ENCODE measurements around the gene E2F4.

E2F4 gene

DNA sequence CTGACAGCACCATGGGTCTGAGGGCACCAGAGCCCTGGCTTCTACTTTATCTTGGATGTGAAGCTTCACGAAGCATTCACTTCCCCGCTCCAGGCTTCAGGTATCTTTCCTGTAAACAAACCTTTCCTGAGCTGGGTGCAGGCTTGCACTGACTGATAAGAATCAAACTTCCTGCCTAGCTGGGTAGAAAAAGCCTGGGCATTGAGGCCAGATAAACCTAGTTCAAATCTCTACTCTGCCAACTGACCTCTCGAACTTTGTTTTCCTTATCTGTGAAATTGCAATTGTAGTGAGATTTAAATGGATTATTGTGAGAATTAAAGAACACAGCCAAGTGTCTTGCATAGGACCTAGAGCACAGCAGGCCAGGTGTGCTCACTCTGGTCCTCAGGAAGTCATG is 32.0 kb downstream of the E2F4 start:
- Histone ChIP-seq H3K4me1 (ENCODE audit: control insufficient read depth, insufficient read depth, low read length) (peaks cover 16% of the 10 kb centered on the region), H3K4me3 (ENCODE audit: low read length) (no peak overlapping the region)

DNA sequence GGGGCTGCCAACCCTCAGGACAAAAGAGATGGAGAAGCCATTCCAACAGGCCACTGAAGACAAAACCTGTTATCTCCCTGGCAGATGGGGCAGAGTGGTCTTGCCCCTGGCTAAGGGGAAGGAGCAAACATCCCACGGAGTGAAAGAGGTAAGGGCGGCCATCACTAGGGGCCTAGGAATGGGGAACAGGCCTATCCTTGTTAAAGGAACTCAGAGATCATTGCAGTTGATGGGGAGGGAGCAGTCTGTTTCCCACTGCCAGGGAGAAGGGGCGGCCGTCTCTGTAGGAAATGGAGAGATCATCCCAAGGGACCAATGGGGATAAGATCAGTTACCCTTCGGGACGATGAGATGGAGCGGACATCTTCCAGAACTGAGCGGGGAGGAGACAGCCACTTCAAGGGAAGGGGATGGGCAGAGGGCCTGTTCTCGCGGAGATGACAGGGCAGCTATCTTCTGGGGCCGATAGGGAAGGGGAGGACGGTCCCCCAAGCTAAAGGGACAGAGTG is 34.4 kb downstream of the E2F4 start:
- Histone ChIP-seq H3K4me1 (ENCODE audit: control insufficient read depth, insufficient read depth, low read length) (peaks cover 16% of the 10 kb centered on the region), H3K9ac (ENCODE audit: low read length) (peak overlapping the region; percentile 96), H3K27me3 (replicated peaks; ENCODE audit: control insufficient read depth, insufficient read depth, low read length) (no peaks in the 10 kb centered on the region), H3K9me3 (ENCODE audit: control insufficient read depth, low read length) (no peaks in the 10 kb centered on the region), H3K4me3 (ENCODE audit: low read length) (peak overlapping the region; percentile 97), H3K36me3 (ENCODE audit: control insufficient read depth, insufficient read depth, low read length, severe bottlenecking) (peaks cover 34% of the 10 kb centered on the region)
- DNase-seq (ENCODE audit: low read depth) = no peak

More for the DNA sequence above, 32.0 kb downstream of the E2F4 start:
- Histone ChIP-seq H3K36me3 (ENCODE audit: control insufficient read depth, insufficient read depth, low read length, severe bottlenecking) (peaks cover 10% of the 10 kb centered on the region), H3K27me3 (replicated peaks; ENCODE audit: control insufficient read depth, insufficient read depth, low read length) (no peaks in the 10 kb centered on the region), H3K9ac (ENCODE audit: low read length) (no peak overlapping the region), H3K9me3 (ENCODE audit: control insufficient read depth, low read length) (no peaks in the 10 kb centered on the region)
- no peak for DNase-seq (ENCODE audit: low read depth)

- Histone ChIP-seq H3K27me3 (replicated peaks; ENCODE audit: control insufficient read depth, insufficient read depth, low read length) (no peaks in the 10 kb centered on the region), H3K4me1 (ENCODE audit: control insufficient read depth, insufficient read depth, low read length) (peaks cover 16% of the 10 kb centered on the region), H3K36me3 (ENCODE audit: control insufficient read depth, insufficient read depth, low read length, severe bottlenecking) (peaks cover 40% of the 10 kb centered on the region), H3K4me3 (ENCODE audit: low read length) (peak within 1 kb of the TSS; percentile 97), H3K9me3 (ENCODE audit: control insufficient read depth, low read length) (no peaks in the 10 kb centered on the region), H3K9ac (ENCODE audit: low read length) (peak within 1 kb of the TSS; percentile 96)
- DNase-seq (ENCODE audit: low read depth) = peak; percentile 99
Observed at GRCh38 chr16:67226804-67227566, 35.0 kb downstream of the E2F4 start, which contains the start of gene TMEM208. Gene TMEM208, plus strand, starts transcription at chr16:67227130. Its CDS starts 89 bp downstream, at chr16:67227219.

- Histone ChIP-seq H3K4me1 (ENCODE audit: control insufficient read depth, insufficient read depth, low read length) (peaks cover 16% of the 10 kb centered on the region), H3K27me3 (replicated peaks; ENCODE audit: control insufficient read depth, insufficient read depth, low read length) (no peaks in the 10 kb centered on the region), H3K9me3 (ENCODE audit: control insufficient read depth, low read length) (no peaks in the 10 kb centered on the region), H3K36me3 (ENCODE audit: control insufficient read depth, insufficient read depth, low read length, severe bottlenecking) (peaks cover 41% of the 10 kb centered on the region), H3K4me3 (ENCODE audit: low read length) (peak overlapping the region; percentile 97), H3K9ac (ENCODE audit: low read length) (peak overlapping the region; percentile 96)
- DNase-seq (ENCODE audit: low read depth) = no peak
Observed at GRCh38 chr16:67227567-67227921, 35.6 kb downstream of the E2F4 start.

GRCh38 chr16:67228034-67228785 is 36.3 kb downstream of the E2F4 start:
- DNase-seq (ENCODE audit: low read depth) = no peak
- peak overlapping the region; percentile 97 for H3K4me3 ChIP-seq (ENCODE audit: low read length)
- H3K4me1 ChIP-seq (ENCODE audit: control insufficient read depth, insufficient read depth, low read length) = peaks cover 16% of the 10 kb centered on the region
- H3K9me3 ChIP-seq (ENCODE audit: control insufficient read depth, low read length) = no peaks in the 10 kb centered on the region
- no peaks in the 10 kb centered on the region for H3K27me3 ChIP-seq (replicated peaks; ENCODE audit: control insufficient read depth, insufficient read depth, low read length)
- peak overlapping the region; percentile 96 for H3K9ac ChIP-seq (ENCODE audit: low read length)
- H3K36me3 ChIP-seq (ENCODE audit: control insufficient read depth, insufficient read depth, low read length, severe bottlenecking) = peaks cover 43% of the 10 kb centered on the region

- H3K4me1 ChIP-seq (ENCODE audit: control insufficient read depth, insufficient read depth, low read length) = peaks cover 16% of the 10 kb centered on the region
- no peaks in the 10 kb centered on the region for H3K27me3 ChIP-seq (replicated peaks; ENCODE audit: control insufficient read depth, insufficient read depth, low read length)
- no peak overlapping the region for H3K9ac ChIP-seq (ENCODE audit: low read length)
- H3K9me3 ChIP-seq (ENCODE audit: control insufficient read depth, low read length) = no peaks in the 10 kb centered on the region
- no peak for DNase-seq (ENCODE audit: low read depth)
- H3K36me3 ChIP-seq (ENCODE audit: control insufficient read depth, insufficient read depth, low read length, severe bottlenecking) = peaks cover 47% of the 10 kb centered on the region
- H3K4me3 ChIP-seq (ENCODE audit: low read length) = no peak overlapping the region
Observed at GRCh38 chr16:67228905-67229304, 37.0 kb downstream of the E2F4 start.

GRCh38 chr16:67229906-67230808 is 38.2 kb downstream of the E2F4 start:
- no peaks in the 10 kb centered on the region for H3K27me3 ChIP-seq (replicated peaks; ENCODE audit: control insufficient read depth, insufficient read depth, low read length)
- H3K4me3 ChIP-seq (ENCODE audit: low read length) = no peak overlapping the region
- H3K4me1 ChIP-seq (ENCODE audit: control insufficient read depth, insufficient read depth, low read length) = peaks cover 16% of the 10 kb centered on the region
- H3K36me3 ChIP-seq (ENCODE audit: control insufficient read depth, insufficient read depth, low read length, severe bottlenecking) = peaks cover 59% of the 10 kb centered on the region
- no peak for DNase-seq (ENCODE audit: low read depth)
- H3K9me3 ChIP-seq (ENCODE audit: control insufficient read depth, low read length) = no peaks in the 10 kb centered on the region
- H3K9ac ChIP-seq (ENCODE audit: low read length) = no peak overlapping the region

DNA sequence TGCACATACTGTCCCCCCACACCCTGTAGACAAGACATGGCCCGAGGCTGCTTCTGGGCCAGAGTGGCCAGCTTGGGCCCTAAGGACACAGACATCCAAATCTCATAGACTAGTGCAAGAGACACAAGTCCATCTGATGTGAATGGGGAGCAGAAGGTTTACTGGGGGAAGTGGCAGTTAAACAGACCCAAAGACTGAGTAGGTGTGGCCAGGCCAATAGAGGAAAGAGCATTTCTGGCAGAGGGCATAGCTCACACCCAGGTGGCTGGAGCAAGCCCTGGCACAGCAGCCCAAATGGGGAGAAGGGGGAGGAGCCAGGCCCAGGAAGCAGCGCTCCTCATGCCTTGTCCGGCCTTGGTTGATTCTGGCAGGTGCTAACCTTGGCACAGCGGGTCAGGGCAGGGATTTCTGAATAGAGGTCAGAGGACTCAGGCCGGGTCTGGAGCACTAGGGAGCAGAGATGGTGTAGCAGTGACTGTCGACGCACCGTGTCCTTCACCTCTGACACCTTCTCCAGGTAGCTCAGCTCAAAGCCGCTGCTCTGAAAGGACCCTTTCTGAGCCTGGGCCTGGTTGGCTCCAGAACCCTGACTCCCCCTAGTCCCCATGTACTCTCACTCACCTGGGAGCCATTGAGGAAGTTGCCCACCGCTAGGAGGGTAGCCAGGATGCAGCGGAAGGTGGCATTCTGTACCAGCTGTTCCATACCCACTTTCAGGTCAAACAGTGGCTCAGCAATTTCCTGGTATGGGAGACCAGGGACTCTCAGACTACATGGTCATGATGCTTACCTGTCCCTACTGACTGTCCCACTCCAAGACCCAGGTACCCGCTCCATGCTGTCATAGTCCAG is 39.1 kb downstream of the E2F4 start:
- Histone ChIP-seq H3K36me3 (ENCODE audit: control insufficient read depth, insufficient read depth, low read length, severe bottlenecking) (peaks cover 68% of the 10 kb centered on the region), H3K9ac (ENCODE audit: low read length) (no peak overlapping the region), H3K4me1 (ENCODE audit: control insufficient read depth, insufficient read depth, low read length) (peaks cover 14% of the 10 kb centered on the region), H3K9me3 (ENCODE audit: control insufficient read depth, low read length) (no peaks in the 10 kb centered on the region), H3K27me3 (replicated peaks; ENCODE audit: control insufficient read depth, insufficient read depth, low read length) (no peaks in the 10 kb centered on the region), H3K4me3 (ENCODE audit: low read length) (no peak overlapping the region)
- no peak for DNase-seq (ENCODE audit: low read depth)

DNA sequence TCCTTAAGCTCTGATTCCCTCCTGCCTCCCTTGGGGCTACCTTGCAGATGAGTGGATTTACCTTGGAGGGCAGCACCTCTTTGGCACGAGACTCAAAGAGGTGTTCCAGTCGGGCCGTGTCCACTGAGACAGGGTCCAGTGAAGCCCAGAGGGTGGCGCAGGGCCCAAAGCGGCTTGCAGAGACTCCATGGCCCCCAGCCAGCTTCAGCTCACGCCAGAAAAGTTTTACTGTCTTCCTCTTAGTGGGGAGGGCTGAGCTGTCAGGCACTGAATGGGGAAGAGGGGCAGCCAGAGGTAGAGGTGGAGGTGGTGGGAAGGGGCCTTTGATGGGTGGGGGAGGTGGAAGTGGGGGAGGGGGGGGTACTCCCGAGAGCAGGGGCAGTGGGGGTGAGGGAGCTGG is 41.6 kb downstream of the E2F4 start:
- Histone ChIP-seq H3K4me1 (ENCODE audit: control insufficient read depth, insufficient read depth, low read length) (no peaks in the 10 kb centered on the region), H3K36me3 (ENCODE audit: control insufficient read depth, insufficient read depth, low read length, severe bottlenecking) (peaks cover 85% of the 10 kb centered on the region), H3K9me3 (ENCODE audit: control insufficient read depth, low read length) (no peaks in the 10 kb centered on the region), H3K4me3 (ENCODE audit: low read length) (no peak overlapping the region), H3K27me3 (replicated peaks; ENCODE audit: control insufficient read depth, insufficient read depth, low read length) (no peaks in the 10 kb centered on the region), H3K9ac (ENCODE audit: low read length) (no peak overlapping the region)
- DNase-seq (ENCODE audit: low read depth) = no peak

- Histone ChIP-seq H3K36me3 (ENCODE audit: control insufficient read depth, insufficient read depth, low read length, severe bottlenecking) (peaks cover 85% of the 10 kb centered on the region), H3K27me3 (replicated peaks; ENCODE audit: control insufficient read depth, insufficient read depth, low read length) (no peaks in the 10 kb centered on the region), H3K4me3 (ENCODE audit: low read length) (no peak overlapping the region), H3K4me1 (ENCODE audit: control insufficient read depth, insufficient read depth, low read length) (no peaks in the 10 kb centered on the region), H3K9me3 (ENCODE audit: control insufficient read depth, low read length) (no peaks in the 10 kb centered on the region), H3K9ac (ENCODE audit: low read length) (no peak overlapping the region)
- DNase-seq (ENCODE audit: low read depth) = no peak
Observed at GRCh38 chr16:67234180-67234597, 42.2 kb downstream of the E2F4 start.
